Measurements from ENCODE around the gene MDM1. TPM values are rescaled to one million over a fixed set of nuclear protein-coding genes. Genes with fewer than 3 reads are reported as not detected.

The MDM1 gene
- total and polyA plus RNA-seq, 2 experiments from 2014 or later: 13.6 to 18.9 TPM

DNA sequence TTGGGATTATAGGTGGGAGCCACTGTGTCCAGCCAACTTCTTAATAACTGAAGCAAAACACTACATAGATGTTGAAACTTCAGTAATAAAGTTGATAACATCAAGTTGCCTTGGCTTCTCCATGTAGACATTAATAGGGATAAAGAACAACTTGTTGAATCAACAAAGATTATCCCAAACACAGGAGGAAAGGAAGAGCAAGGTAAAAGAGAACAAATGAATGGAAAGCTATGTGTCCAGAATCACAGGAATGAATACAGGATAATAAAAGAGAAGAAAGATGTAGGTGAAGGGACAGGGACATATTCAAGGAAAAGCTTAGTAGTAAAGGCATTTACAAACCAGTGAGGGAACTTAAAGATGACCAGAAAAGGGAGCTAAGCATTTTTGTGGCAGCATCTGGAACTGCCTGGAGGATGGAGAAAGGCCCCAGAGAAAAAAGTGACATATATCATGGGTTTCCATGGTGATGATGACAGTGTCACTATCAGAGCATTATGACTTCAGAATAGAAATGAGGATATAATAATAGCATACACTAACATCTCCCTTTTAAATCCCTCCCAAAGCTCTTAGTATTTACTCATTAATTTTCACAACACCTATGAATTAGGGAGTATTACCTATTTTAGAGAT is 24.0 kb upstream of the MDM1 start (continued):
- TF ChIP-seq, protein P1, sequence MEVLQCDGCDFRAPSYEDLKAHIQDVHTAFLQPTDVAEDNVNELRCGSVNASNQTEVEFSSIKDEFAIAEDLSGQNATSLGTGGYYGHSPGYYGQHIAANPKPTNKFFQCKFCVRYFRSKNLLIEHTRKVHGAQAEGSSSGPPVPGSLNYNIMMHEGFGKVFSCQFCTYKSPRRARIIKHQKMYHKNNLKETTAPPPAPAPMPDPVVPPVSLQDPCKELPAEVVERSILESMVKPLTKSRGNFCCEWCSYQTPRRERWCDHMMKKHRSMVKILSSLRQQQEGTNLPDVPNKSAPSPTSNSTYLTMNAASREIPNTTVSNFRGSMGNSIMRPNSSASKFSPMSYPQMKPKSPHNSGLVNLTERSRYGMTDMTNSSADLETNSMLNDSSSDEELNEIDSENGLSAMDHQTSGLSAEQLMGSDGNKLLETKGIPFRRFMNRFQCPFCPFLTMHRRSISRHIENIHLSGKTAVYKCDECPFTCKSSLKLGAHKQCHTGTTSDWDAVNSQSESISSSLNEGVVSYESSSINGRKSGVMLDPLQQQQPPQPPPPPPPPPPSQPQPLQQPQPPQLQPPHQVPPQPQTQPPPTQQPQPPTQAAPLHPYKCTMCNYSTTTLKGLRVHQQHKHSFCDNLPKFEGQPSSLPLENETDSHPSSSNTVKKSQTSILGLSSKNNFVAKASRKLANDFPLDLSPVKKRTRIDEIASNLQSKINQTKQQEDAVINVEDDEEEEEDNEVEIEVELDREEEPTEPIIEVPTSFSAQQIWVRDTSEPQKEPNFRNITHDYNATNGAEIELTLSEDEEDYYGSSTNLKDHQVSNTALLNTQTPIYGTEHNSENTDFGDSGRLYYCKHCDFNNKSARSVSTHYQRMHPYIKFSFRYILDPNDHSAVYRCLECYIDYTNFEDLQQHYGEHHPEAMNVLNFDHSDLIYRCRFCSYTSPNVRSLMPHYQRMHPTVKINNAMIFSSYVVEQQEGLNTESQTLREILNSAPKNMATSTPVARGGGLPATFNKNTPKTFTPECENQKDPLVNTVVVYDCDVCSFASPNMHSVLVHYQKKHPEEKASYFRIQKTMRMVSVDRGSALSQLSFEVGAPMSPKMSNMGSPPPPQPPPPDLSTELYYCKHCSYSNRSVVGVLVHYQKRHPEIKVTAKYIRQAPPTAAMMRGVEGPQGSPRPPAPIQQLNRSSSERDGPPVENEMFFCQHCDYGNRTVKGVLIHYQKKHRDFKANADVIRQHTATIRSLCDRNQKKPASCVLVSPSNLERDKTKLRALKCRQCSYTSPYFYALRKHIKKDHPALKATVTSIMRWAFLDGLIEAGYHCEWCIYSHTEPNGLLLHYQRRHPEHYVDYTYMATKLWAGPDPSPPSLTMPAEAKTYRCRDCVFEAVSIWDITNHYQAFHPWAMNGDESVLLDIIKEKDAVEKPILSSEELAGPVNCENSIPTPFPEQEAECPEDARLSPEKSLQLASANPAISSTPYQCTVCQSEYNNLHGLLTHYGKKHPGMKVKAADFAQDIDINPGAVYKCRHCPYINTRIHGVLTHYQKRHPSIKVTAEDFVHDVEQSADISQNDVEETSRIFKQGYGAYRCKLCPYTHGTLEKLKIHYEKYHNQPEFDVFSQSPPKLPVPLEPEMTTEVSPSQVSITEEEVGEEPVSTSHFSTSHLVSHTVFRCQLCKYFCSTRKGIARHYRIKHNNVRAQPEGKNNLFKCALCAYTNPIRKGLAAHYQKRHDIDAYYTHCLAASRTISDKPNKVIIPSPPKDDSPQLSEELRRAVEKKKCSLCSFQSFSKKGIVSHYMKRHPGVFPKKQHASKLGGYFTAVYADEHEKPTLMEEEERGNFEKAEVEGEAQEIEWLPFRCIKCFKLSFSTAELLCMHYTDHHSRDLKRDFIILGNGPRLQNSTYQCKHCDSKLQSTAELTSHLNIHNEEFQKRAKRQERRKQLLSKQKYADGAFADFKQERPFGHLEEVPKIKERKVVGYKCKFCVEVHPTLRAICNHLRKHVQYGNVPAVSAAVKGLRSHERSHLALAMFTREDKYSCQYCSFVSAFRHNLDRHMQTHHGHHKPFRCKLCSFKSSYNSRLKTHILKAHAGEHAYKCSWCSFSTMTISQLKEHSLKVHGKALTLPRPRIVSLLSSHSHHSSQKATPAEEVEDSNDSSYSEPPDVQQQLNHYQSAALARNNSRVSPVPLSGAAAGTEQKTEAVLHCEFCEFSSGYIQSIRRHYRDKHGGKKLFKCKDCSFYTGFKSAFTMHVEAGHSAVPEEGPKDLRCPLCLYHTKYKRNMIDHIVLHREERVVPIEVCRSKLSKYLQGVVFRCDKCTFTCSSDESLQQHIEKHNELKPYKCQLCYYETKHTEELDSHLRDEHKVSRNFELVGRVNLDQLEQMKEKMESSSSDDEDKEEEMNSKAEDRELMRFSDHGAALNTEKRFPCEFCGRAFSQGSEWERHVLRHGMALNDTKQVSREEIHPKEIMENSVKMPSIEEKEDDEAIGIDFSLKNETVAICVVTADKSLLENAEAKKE (CRISPR knock-in tag; IDR thresholded peaks at IDR 0.05): no peak
- TF ChIP-seq ZNF114 (CRISPR knock-in tag; IDR thresholded peaks at IDR 0.05): no peak
- TF ChIP-seq, protein P2, sequence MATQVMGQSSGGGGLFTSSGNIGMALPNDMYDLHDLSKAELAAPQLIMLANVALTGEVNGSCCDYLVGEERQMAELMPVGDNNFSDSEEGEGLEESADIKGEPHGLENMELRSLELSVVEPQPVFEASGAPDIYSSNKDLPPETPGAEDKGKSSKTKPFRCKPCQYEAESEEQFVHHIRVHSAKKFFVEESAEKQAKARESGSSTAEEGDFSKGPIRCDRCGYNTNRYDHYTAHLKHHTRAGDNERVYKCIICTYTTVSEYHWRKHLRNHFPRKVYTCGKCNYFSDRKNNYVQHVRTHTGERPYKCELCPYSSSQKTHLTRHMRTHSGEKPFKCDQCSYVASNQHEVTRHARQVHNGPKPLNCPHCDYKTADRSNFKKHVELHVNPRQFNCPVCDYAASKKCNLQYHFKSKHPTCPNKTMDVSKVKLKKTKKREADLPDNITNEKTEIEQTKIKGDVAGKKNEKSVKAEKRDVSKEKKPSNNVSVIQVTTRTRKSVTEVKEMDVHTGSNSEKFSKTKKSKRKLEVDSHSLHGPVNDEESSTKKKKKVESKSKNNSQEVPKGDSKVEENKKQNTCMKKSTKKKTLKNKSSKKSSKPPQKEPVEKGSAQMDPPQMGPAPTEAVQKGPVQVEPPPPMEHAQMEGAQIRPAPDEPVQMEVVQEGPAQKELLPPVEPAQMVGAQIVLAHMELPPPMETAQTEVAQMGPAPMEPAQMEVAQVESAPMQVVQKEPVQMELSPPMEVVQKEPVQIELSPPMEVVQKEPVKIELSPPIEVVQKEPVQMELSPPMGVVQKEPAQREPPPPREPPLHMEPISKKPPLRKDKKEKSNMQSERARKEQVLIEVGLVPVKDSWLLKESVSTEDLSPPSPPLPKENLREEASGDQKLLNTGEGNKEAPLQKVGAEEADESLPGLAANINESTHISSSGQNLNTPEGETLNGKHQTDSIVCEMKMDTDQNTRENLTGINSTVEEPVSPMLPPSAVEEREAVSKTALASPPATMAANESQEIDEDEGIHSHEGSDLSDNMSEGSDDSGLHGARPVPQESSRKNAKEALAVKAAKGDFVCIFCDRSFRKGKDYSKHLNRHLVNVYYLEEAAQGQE (IDR thresholded peaks at IDR 0.05; ENCODE audit: unreplicated experiment): no peak
- no peak for TF ChIP-seq EZH2 (IDR thresholded peaks at IDR 0.05; ENCODE audit: low read depth, unreplicated experiment)
- no peak for TF ChIP-seq NANOG (IDR thresholded peaks at IDR 0.05; ENCODE audit: borderline replicate concordance)
- no peak for TF ChIP-seq EZH2phosphoT487 (IDR thresholded peaks at IDR 0.05; ENCODE audit: unreplicated experiment)
- TF ChIP-seq JUNB (IDR thresholded peaks at IDR 0.05; ENCODE audit: unreplicated experiment): no peak
- TF ChIP-seq CREB1 (CRISPR knock-in tag; IDR thresholded peaks at IDR 0.05; ENCODE audit: low read depth): no peak
- no peak for TF ChIP-seq POLR2AphosphoS5 (IDR thresholded peaks at IDR 0.05; ENCODE audit: low read depth)

Measured in GM23338 (cell line).